GM10248 (cell line): ENCODE data around the gene SSUH2.

ENCODE experiments used
- CTCF ChIA-PET: fragments of 300-600 bp; sonication (Branson Sonifier 250); formaldehyde crosslinking; extraction: SDS; loops from one replicate; lab custom pipeline; 2021; ENCODE audit warnings: antibody characterized with exemption; lab: Yijun Ruan, JAX
- POLR2A ChIA-PET: fragments of 350-650 bp; sonication (Branson Sonifier 250); formaldehyde crosslinking; extraction: SDS; loops from one replicate; lab custom pipeline; 2020; ENCODE audit warnings: antibody characterized with exemption; lab: Yijun Ruan, JAX
- DNase-seq: peaks from one replicate; pipeline ENCODE4 v3.0.0; 2012; ENCODE audit errors: extremely low spot score
- TF ChIP-seq, protein P1 (sequence below): IDR thresholded peaks from 2 replicates; pipeline ENCODE4 v1.5.1; 2012; ENCODE audit warnings: mild to moderate bottlenecking, low read depth; ENCODE audit errors: extremely low read depth, missing control alignments, control extremely low read depth

SSUH2 gene

DNA sequence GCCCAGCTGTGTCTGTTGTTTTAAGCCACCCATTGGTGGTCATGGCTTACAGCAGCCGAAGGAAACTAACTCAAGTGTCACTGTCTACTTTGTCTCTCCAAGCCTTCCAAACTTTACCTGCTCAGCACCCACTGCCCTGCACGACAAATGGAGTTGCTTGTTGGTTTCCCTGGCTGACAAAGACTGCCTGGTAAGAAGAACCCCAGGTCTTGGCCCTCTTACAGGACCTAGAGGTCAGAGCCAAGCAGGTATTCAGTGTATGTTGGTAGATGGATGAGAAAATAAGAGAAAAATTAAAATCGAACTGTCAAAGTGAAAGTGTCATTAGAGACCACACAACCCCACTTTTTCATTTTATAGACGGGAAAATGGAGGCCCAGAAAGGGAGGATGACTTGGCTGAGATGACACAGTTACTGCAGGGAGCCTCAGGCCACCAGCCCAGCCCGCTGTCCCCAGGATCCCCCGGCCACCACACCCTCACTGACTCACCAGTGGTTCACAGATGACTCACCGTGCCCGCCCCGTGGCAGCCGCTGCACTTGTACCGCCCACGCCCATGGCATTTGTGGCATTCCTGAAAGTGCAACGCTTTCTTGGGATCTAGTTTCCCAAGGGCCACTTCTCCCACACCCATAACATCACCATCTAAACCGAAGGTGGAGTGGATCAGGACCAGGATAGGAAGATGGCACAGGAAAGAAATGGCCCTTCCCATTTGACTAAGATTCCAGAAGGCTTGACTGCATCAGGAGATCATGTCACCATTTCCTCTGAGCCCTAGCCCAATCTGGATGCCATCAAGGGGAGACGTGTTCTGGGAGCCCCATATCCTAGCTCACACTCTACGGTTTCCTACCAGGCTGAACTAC, 15.2 kb downstream of the SSUH2 start:
- CTCF ChIA-PET = interaction anchor here (4.7 kb wide), 1 partner anchor 34 kb away, joined by 25 read pairs; no protein-coding TSS in a partner anchor

GRCh38 chr3:8627949-8628348, 16.6 kb downstream of the SSUH2 start:
- ChIA-PET CTCF (interaction anchor here (1.1 kb wide), 1 partner anchor 9 kb away, joined by 5 read pairs; no protein-coding TSS in a partner anchor), POLR2A (no interaction called here)
- no peak for DNase-seq
- TF ChIP-seq, protein P1, sequence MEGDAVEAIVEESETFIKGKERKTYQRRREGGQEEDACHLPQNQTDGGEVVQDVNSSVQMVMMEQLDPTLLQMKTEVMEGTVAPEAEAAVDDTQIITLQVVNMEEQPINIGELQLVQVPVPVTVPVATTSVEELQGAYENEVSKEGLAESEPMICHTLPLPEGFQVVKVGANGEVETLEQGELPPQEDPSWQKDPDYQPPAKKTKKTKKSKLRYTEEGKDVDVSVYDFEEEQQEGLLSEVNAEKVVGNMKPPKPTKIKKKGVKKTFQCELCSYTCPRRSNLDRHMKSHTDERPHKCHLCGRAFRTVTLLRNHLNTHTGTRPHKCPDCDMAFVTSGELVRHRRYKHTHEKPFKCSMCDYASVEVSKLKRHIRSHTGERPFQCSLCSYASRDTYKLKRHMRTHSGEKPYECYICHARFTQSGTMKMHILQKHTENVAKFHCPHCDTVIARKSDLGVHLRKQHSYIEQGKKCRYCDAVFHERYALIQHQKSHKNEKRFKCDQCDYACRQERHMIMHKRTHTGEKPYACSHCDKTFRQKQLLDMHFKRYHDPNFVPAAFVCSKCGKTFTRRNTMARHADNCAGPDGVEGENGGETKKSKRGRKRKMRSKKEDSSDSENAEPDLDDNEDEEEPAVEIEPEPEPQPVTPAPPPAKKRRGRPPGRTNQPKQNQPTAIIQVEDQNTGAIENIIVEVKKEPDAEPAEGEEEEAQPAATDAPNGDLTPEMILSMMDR = no peak

More for the DNA sequence above, 15.2 kb downstream of the SSUH2 start:
- peak; percentile 60 for DNase-seq
- POLR2A ChIA-PET = no interaction called here
- TF ChIP-seq, protein P1 = no peak

GRCh38 chr3:8627201-8627940, 17.2 kb downstream of the SSUH2 start:
- DNase-seq = no peak
- ChIA-PET CTCF (interaction anchor here (1.1 to 3.4 kb wide), 3 partner anchors 8 to 185 kb away, joined by 5 to 21 read pairs (median 5); no protein-coding TSS in a partner anchor), POLR2A (no interaction called here)

DNA sequence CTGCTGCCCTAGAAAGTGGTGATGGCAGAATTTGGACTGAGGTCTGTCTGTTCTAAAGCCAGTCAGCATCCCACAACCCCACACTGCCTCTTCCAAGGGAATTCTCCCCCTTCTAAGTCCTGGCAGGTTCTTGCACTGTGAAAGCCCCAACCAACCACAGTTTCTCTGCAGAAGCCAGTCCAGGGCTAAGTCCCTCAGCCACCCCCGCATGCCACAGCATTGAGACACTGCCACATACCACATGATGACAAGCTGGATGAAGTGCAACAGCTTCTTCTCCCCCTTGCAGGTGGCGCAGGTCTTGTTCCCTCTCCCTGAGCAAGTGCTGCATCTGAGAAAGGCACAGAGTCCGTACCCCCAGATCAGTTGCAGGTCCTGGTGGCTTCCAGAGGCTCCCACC, 18.6 kb downstream of the SSUH2 start:
- TF ChIP-seq, protein P1 = no peak
- POLR2A ChIA-PET = no interaction called here
- DNase-seq = no peak

More at GRCh38 chr3:8627201-8627940, 17.2 kb downstream of the SSUH2 start:
- TF ChIP-seq, protein P1 = no peak

GRCh38 chr3:8624612-8625011, 20.0 kb downstream of the SSUH2 start:
- TF ChIP-seq, protein P1 = no peak
- POLR2A ChIA-PET = no interaction called here
- CTCF ChIA-PET = interaction anchor here (0.8 to 3.4 kb wide), 11 partner anchors 17 to 208 kb away, joined by 3 to 21 read pairs (median 4); no protein-coding TSS in a partner anchor
- no peak for DNase-seq

More for the DNA sequence above, 18.6 kb downstream of the SSUH2 start:
- CTCF ChIA-PET = interaction anchor here (1.9 to 3.4 kb wide), 4 partner anchors 19 to 184 kb away, joined by 5 to 21 read pairs (median 6); no protein-coding TSS in a partner anchor

DNA sequence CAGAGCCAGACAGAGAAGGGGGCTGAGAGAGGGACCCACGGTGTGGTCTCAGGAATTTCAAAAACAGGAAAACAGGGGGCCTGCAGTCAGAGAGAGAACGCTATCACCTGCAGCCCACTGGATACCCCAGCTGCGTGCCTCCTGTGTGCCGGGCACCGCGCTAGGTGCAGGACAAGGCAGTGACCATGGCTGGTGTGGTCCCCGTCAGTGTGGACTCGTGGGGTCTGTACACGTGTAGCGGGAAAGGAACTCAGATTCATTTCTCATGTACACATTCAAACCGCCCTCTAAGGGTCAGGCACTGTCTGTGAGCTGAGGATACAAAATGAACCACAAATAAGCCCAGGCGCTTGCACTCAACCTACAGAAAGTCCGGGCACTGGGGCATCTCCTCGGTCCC, 20.9 kb downstream of the SSUH2 start:
- ChIA-PET CTCF (interaction anchor here (1.1 to 3.4 kb wide), 4 partner anchors 111 to 207 kb away, joined by 3 to 21 read pairs (median 4); no protein-coding TSS in a partner anchor), POLR2A (no interaction called here)
- TF ChIP-seq, protein P1 = no peak
- no peak for DNase-seq
